ENCODE results near the gene LCE5A.

LCE5A gene

DNA sequence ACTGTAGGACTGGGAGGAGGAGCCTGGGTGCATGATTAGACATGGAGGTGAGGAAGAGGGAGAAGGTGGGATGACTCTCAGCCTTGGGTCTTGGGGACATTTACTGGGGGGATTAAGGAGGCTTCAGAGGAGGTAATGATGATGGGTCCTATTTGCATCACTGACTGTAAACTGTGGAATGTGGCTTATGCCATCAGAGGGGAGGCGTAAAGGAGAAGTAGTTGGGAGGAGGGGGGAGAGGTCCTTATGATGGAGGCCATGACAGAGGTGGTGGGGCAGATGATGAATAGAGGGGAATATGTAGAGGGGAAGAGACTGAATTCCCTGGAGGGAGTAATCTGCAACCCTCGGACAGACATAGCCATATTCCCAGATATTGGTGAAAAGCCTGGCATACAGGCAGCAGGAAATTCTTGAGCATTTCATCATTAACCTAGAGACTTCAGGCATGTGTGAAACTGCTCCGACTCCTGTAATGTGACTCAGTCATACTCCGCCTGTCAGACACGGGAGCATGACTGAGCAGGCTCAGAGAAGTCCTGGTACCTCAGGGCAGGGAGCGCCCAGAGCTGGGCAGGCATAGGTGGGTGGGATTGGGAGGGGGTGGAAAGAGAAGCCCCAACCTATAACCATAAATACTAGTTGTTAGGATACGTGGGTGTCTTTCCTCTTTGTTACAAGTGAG, 8.0 kb upstream of the LCE5A start:
- no peak overlapping the region for H3K4me3 ChIP-seq
- H3K27ac ChIP-seq: no peak overlapping the region
- no peak for DNase-seq (ENCODE audit: low spot score)
- no peak for TF ChIP-seq CTCF (IDR thresholded peaks at IDR 0.05)

DNA sequence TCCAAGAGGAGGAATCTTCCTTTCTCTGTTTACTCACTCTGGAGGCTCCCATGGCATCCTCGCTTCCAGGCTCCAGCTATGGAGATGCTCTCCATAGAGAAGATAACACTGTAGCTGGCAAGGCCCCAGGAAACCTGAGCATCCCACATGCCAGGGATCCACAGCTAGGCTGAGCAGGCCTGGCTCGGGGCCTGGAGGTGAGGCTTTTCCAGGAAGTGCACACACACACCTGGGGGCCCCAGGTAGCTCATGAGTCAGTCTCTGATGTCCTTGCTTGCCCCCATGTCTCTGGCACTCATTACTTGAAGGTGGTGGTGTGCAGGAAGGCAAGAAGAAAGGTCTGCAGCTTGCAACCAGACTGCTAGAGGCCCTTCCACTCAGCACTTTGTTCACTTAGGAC, 5.5 kb upstream of the LCE5A start:
- DNase-seq (ENCODE audit: low spot score): no peak
- Histone ChIP-seq H3K27ac (no peak overlapping the region), H3K4me3 (no peak overlapping the region)
- TF ChIP-seq CTCF (IDR thresholded peaks at IDR 0.05): no peak

- DNase-seq (ENCODE audit: low spot score): no peak
- H3K4me3 ChIP-seq: no peak overlapping the region
- no peak overlapping the region for H3K27ac ChIP-seq
These were observed 3.6 kb upstream of the LCE5A start for GRCh38 chr1:152506899-152507498.

GRCh38 chr1:152511596-152511995, 993 bp downstream of the LCE5A start:
- no peak for TF ChIP-seq CTCF (IDR thresholded peaks at IDR 0.05)
- Histone ChIP-seq H3K27ac (no peak overlapping the region), H3K4me3 (no peak overlapping the region)
- DNase-seq (ENCODE audit: low spot score): no peak

More at GRCh38 chr1:152506899-152507498, 3.6 kb upstream of the LCE5A start:
- TF ChIP-seq CTCF (IDR thresholded peaks at IDR 0.05): no peak

DNA sequence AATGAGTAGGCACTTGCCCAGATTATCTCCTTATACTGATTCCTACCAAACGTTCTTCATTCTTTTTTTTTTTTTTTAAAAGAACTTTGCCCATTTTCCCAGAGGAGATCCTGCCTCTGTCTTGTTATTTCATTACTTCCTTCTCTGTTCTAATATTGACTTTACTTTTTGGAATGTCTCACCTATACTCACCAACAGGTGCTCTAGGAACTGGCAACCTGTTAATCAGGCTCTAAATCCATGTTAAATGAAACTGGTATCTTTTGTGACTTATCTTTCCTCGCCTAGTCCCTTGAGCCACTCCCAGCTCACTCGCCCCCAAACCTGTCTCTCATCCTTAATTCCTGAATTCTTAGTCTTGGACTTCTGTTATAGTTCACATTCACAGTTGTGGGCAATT, 2.5 kb downstream of the LCE5A start:
- DNase-seq (ENCODE audit: low spot score): no peak
- no peak overlapping the region for H3K4me3 ChIP-seq
- H3K27ac ChIP-seq: no peak overlapping the region
- no peak for TF ChIP-seq CTCF (IDR thresholded peaks at IDR 0.05)

GRCh38 chr1:152514715-152515433, 4.3 kb downstream of the LCE5A start:
- no peak for DNase-seq (ENCODE audit: low spot score)
- Histone ChIP-seq H3K27ac (no peak overlapping the region), H3K4me3 (peak overlapping the region; percentile 46)
- no peak for TF ChIP-seq CTCF (IDR thresholded peaks at IDR 0.05)
